Gastroesophageal sphincter (tissue), 3 donors: ENCODE measurements around the gene MEGF11.

Source experiments
- CTCF ChIP-seq, 4 experiments: fragments of 200-600 bp in 2 of 4; fragments of 450-650 bp in 2 of 4; sonication (generic) in 1 of 4; IDR thresholded peaks; one replicate each; pipeline ENCODE4 v1.5.1; 2017 to 2019; ENCODE audit warnings: antibody characterized with exemption in 4 of 4, mild to moderate bottlenecking in 2 of 4, moderate library complexity in 2 of 4
- EP300 ChIP-seq: sonication (generic); formaldehyde crosslinking; IDR thresholded peaks from one replicate; pipeline ENCODE4 v1.6.1; 2017; ENCODE audit warnings: antibody characterized with exemption, mild to moderate bottlenecking
- POLR2A ChIP-seq, 2 donors: fragments of 450-650 bp; IDR thresholded peaks; one replicate each; pipeline ENCODE4 v1.6.1; 2017; ENCODE audit warnings: antibody characterized with exemption in 2 of 2, mild to moderate bottlenecking in 2 of 2, moderate library complexity in 1 of 2
- POLR2AphosphoS5 ChIP-seq: sonication (generic); formaldehyde crosslinking; IDR thresholded peaks from one replicate; pipeline ENCODE4 v1.6.1; 2017; ENCODE audit warnings: antibody characterized with exemption

GRCh38 chr15:65903296-65904073 lies 350.1 kb downstream of the MEGF11 start:
- no peak for TF ChIP-seq CTCF (IDR thresholded peaks at IDR 0.05)
- TF ChIP-seq EP300 = no peak
- no peak for TF ChIP-seq POLR2AphosphoS5
- no peak for TF ChIP-seq POLR2A (IDR thresholded peaks at IDR 0.05)
